Subcutaneous abdominal adipose tissue (tissue), 5 donors: ENCODE measurements around the gene MRPL20.
"Not testable (repeated sequence)": the region's sequence is repeated elsewhere in the genome, so short reads cannot be mapped to it uniquely, and the experiment has no call there.

Source experiments
- H3K27ac ChIP-seq: one replicate; pipeline ENCODE4 v1.7.0; 2013; ENCODE audit warnings: low read depth, mild to moderate bottlenecking, inconsistent platforms, low read length, moderate library complexity
- H3K27me3 ChIP-seq, 5 donors: one replicate each; pipeline ENCODE4 v1.7.0; 2013; ENCODE audit warnings: low read length in 5 of 5, inconsistent platforms in 1 of 5; ENCODE audit not compliant: control insufficient read depth in 5 of 5, insufficient read depth in 4 of 5
- H3K36me3 ChIP-seq, 5 donors: one replicate each; pipeline ENCODE4 v1.7.0; 2013; ENCODE audit warnings: low read length in 5 of 5; ENCODE audit not compliant: control insufficient read depth in 5 of 5, insufficient read depth in 5 of 5
- H3K4me1 ChIP-seq, 5 donors: one replicate each; pipeline ENCODE4 v1.7.0; 2013; ENCODE audit warnings: low read length in 5 of 5, mild to moderate bottlenecking in 3 of 5, moderate library complexity in 1 of 5; ENCODE audit not compliant: control insufficient read depth in 5 of 5, insufficient read depth in 5 of 5
- H3K4me3 ChIP-seq, 5 donors: one replicate each; pipeline ENCODE4 v1.7.0; 2013; ENCODE audit warnings: low read length in 5 of 5, low read depth in 1 of 5
- H3K9ac ChIP-seq, 5 donors: one replicate each; pipeline ENCODE4 v1.7.0; 2013; ENCODE audit warnings: low read length in 5 of 5, mild to moderate bottlenecking in 4 of 5, moderate library complexity in 3 of 5
- H3K9me3 ChIP-seq, 5 donors: one replicate each; pipeline ENCODE4 v1.7.0; 2013; ENCODE audit warnings: low read length in 5 of 5; ENCODE audit not compliant: control insufficient read depth in 5 of 5
- donor health status: healthy.
- donor health status: healthy.
- donor health status: healthy.
- donor health status: healthy.
- donor health status: healthy.

MRPL20 gene

DNA sequence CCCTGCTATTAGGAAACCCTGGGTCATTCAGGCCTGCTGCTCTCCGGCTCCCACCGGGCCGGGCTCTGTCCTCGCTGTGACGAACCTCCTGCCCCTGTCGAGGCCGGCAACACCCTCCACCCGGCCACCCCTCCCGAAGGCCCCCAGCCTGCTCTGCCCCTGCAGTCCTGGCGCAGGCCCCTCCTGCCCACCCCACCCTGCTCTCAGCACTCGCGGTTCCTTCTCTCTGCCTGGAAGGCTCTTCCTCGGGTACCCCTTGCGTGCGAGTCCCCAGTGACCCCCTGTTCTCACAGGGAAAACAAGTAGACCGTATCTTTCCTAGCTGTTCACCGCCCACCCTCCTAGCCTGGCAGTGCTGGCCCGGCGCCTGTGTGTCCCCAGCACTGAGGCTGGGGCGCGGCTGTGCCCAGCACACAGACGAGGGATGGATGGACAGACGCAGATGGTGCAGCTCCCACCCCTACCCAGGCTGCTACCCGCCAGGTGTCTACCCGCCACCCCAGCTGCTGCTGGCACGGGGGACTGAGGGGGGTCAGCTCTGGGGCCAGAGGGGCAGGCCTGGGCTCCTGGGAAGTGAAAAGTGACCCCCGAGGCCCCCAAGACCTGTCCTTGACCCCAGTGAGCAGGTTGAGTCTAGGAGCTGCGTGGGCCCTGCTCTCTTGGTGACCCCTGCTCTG is 25.3 kb upstream of the MRPL20 start:
- peak overlapping the region in 4 of 5 donors; percentile 53 to 77 (median 63) for H3K9ac ChIP-seq
- H3K36me3 ChIP-seq: peaks cover 0 to under 1% (median 0%) of the 10 kb centered on the region in 5 donors
- no peaks in the 10 kb centered on the region for H3K9me3 ChIP-seq
- peaks cover 0 to 3% (median 0%) of the 10 kb centered on the region in 5 donors for H3K27me3 ChIP-seq
- H3K4me3 ChIP-seq: no peak overlapping the region
- H3K27ac ChIP-seq: peak overlapping the region; percentile 90
- H3K4me1 ChIP-seq: peaks cover 6 to 79% (median 77%) of the 10 kb centered on the region in 5 donors

DNA sequence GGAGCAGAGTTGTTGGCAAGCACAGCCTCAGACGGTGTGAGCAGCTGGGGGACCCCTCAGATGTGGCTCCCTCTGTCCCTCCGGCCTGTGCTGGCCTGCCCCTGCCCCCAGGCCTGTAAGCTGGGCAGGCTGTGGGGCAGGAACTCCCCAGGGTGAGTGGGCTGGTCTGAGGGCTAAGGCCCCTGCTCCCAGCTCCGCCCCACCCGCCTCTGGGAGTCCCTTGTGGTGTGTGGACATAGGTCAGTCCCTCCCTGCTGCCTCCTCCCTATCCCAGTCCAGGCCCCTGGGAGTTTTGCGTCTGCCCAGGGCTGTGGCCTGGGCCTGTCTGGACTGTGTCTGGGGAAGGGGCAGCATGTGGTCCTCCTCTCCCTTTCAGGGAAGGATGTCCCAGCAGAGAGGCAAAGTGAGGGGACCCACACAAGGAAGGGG is 24.8 kb upstream of the MRPL20 start:
- H3K4me3 ChIP-seq: peak overlapping the region in 4 of 5 donors; percentile 18 to 47 (median 39)
- no peaks in the 10 kb centered on the region for H3K36me3 ChIP-seq
- H3K27me3 ChIP-seq: peaks cover 0 to 3% (median 0%) of the 10 kb centered on the region in 5 donors
- H3K9ac ChIP-seq: peak overlapping the region in 4 of 5 donors; percentile 53 to 77 (median 63)
- peaks cover 6 to 75% (median 73%) of the 10 kb centered on the region in 5 donors for H3K4me1 ChIP-seq
- H3K27ac ChIP-seq: peak overlapping the region; percentile 90
- H3K9me3 ChIP-seq: no peaks in the 10 kb centered on the region

DNA sequence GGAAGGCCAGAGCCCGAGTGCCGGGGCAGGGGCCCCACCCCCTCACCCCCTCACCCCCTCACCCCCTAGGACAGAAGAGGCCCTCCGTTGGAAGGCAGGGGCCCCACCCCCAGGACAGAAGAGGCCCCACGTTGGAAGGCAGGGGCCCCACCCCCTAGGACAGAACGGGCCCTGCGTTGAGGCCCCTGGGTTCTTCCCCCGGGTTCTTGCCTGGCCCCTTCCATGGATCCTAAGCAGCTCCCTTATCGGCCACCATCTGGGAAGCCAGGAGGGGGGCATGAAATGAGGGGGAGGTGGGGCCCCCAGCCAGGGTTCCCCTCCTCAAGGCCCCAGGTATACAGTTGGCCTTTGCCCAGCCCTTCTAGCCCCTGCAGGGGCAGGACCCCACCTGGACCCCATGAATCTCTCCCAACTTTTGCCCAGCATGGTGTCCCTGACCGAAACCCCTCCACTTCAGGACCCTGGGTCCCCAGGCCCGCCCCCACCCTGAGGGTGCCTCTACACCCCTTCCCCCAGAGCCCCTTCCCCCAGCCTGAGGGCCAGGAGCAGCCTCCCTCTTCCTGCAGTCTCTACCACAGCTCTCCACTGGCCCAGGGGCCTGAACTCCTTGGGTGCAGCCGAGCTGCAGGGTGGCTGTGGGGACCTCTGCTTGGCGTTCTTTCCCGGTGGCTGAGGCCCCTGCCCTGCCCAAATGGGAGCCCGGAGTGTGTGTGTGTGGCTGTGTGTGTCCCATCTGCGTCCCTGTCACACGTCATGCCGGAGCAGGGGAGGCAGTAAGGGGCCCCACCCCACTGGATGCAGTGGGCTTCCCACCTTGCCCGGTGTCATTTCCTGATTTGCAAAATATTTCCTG is 24.1 kb upstream of the MRPL20 start:
- Histone ChIP-seq H3K36me3 (no peaks in the 10 kb centered on the region), H3K9ac (peak overlapping the region in 3 of 5 donors; percentile 53 to 77 (median 63)), H3K4me1 (peaks cover 6 to 69% (median 67%) of the 10 kb centered on the region in 5 donors), H3K4me3 (peak overlapping the region in 4 of 5 donors; percentile 18 to 47 (median 39)), H3K27ac (peak overlapping the region; percentile 90), H3K9me3 (no peaks in the 10 kb centered on the region), H3K27me3 (peaks cover 0 to 6% (median 3%) of the 10 kb centered on the region in 5 donors)

DNA sequence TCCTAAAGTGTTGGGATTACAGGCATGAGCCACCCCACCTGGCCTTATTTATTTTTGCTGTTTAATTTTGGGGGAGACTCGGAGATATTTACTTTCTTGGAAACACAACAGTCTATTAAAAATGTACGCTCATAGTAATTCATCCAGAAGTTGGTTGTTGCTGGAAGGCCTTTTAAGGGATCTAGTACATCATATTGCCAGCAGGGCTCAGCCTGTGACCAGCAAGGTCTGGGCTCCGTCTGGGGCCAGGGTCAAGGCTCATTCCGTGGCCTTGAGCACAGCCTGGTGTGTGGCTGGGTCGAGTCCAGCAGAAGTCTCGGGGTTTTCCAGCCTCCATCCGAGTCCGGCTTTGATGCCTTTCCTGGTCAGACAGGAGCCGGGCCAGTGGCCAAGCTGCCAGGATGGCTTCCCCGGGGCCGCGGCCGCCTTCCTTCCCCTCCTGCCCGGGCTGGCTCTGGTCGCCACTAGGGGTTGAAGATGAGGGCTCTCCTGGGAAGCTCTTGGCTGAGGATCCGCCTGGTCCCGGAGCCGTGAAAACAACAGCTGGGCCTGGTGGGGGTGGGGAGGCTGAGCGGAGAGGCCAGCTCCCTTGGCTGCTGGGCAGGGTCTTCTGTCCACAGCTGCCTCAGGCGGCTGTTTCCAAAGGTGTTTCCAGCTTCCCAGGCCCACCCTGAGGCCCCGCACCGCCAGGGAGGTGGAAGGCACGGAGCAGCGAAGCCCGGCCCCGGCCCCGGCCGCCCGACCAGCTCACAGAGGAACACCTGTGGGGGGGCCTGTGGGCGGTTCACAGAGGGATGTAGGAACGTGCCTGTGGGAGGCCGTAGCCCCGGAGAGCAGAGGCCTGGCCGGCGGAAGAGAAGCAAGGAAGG is 23.3 kb upstream of the MRPL20 start:
- Histone ChIP-seq H3K4me3 (peak overlapping the region in 1 of 5 donors; percentile 47), H3K27me3 (peaks cover 0 to 12% (median 4%) of the 10 kb centered on the region in 5 donors), H3K4me1 (peaks cover 6 to 64% (median 62%) of the 10 kb centered on the region in 5 donors), H3K27ac (peak overlapping the region; percentile 90), H3K9ac (peak overlapping the region in 4 of 5 donors; percentile 20 to 62 (median 46)), H3K9me3 (no peaks in the 10 kb centered on the region), H3K36me3 (no peaks in the 10 kb centered on the region)

DNA sequence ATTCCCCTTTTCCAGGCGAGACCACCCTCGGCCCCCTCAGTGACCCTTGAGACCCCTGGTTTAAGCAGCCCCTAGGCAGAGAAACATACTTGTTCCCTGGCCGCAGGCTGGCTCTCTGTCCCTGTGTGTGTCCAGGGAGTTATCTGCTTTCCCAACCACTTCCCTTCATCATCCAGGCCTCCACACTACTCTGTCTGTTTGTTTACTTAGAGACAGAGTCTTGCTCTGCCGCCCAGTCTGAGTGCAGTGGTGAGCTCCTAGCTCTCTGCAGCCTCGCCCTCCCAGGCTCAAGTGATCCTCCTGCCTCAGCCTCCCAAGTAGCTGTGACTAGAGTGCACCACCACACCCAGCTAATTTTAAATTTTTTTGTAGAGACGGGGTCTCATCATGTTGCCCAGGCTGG is 22.6 kb upstream of the MRPL20 start:
- Histone ChIP-seq H3K9ac (peak overlapping the region in 2 of 5 donors; percentile 13 to 20), H3K9me3 (no peaks in the 10 kb centered on the region), H3K27me3 (peaks cover 0 to 12% (median 4%) of the 10 kb centered on the region in 5 donors), H3K4me3 (peak overlapping the region in 1 of 5 donors; percentile 47), H3K4me1 (peaks cover 6 to 57% (median 55%) of the 10 kb centered on the region in 5 donors), H3K36me3 (no peaks in the 10 kb centered on the region), H3K27ac (peak overlapping the region; percentile 90)

DNA sequence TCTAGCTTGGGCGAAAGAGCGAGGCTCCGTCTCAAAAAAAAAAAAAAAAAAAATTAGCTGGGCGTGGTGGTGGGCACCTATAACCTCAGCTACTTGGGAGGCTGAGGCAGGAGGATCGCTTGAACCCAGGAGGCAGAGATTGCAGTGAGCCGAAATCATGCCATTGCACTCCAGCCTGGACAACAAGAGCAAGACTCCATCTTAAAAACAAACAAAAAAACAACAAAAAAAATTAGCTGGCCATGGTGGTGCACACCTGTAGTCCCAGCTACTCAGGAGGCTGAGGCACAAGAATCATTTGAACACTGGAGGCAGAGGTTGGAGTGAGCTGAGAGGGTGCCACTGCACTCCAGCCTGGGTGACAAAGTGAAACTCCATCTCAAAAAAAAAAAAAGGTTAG is 21.9 kb upstream of the MRPL20 start:
- H3K36me3 ChIP-seq, H3K4me3 ChIP-seq, H3K9ac ChIP-seq, H3K27ac ChIP-seq, H3K9me3 ChIP-seq: not testable (repeated sequence)
- peaks cover 0 to 12% (median 4%) of the 10 kb centered on the region in 5 donors for H3K27me3 ChIP-seq
- peaks cover 6 to 50% (median 48%) of the 10 kb centered on the region in 5 donors for H3K4me1 ChIP-seq

DNA sequence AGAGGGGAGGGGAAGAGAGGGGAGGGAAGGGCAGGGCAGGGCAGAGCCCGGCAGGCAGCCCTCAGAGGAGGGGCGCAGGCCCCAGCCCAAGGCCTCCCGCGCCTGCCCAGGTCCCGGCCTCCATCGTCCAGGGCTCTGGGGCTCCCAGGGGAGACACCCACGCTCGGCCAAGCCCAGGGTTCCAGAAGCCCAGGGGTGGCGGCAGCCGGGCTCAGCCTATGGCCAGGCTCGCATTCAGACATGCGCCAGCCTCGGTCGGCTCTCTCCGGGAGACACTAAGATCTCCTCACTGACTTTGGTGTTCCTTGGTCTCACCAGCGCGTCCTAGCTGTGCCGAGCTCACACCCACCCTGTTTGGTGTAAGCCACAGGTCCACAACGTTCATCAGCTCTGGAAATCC is 21.1 kb upstream of the MRPL20 start:
- no peak overlapping the region for H3K27ac ChIP-seq
- H3K9ac ChIP-seq: no peak overlapping the region
- no peaks in the 10 kb centered on the region for H3K36me3 ChIP-seq
- no peaks in the 10 kb centered on the region for H3K9me3 ChIP-seq
- peaks cover 6 to 42% (median 40%) of the 10 kb centered on the region in 5 donors for H3K4me1 ChIP-seq
- H3K4me3 ChIP-seq: no peak overlapping the region
- peaks cover 0 to 12% (median 4%) of the 10 kb centered on the region in 5 donors for H3K27me3 ChIP-seq

DNA sequence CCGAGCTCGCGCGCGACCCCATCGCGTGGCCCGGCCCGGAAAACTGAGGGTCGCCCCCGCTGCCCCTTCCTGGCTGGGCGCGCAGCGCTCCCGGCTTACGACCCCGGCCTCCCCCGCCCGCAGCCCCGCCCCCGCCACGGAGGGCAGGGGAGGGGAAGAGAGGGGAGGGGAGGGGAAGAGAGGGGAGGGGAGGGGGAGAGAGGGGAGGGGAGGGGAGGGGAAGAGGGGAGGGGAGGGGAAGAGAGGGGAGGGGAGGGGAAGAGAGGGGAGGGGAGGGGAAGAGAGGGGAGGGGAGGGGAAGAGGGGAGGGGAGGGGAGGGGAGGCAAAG is 20.7 kb upstream of the MRPL20 start:
- no peaks in the 10 kb centered on the region for H3K9me3 ChIP-seq
- H3K27ac ChIP-seq: no peak overlapping the region
- H3K9ac ChIP-seq: no peak overlapping the region
- H3K36me3 ChIP-seq: no peaks in the 10 kb centered on the region
- H3K4me1 ChIP-seq: peaks cover 6 to 39% (median 37%) of the 10 kb centered on the region in 5 donors
- peak overlapping the region in 1 of 5 donors; percentile 11 for H3K4me3 ChIP-seq
- H3K27me3 ChIP-seq: peaks cover 0 to 12% (median 4%) of the 10 kb centered on the region in 5 donors

DNA sequence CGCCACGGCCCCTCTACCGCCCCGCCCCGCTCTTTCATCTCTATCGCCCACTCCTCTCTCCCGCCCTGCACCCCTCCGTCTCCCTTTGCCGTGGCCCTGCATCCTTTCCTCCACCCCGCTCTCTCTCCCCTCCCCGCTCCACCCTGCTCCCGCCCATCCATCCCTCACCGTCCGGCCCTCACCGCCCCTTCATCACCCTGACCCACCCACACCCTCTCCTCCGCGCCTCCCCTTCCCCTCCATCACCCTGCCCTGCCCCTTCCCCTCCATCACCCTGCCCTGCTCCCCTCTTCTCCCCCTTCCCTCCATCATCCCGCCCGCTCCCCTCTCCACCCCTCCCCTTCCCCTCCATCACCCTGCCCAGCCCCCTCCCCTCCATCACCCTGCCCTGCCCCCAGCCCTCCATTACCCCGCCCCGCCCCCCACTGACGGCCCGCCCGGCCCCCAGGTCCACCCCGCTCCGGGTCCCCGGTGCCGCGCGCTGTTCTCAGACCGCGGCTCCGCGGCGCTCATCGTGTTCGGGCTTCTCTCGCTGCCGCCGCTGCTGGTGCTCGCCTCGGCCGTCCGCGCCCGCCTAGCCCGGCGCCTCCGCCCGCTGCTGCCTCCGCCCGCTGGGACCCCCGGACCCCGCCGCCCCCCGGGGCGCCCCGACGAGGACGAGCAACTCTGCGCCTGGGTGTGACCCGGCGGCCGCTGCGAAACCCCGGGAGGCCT is 20.2 kb upstream of the MRPL20 start:
- Histone ChIP-seq H3K9ac (no peak overlapping the region), H3K4me1 (peaks cover 4 to 33% (median 31%) of the 10 kb centered on the region in 5 donors), H3K4me3 (peak overlapping the region in 1 of 5 donors; percentile 11), H3K36me3 (no peaks in the 10 kb centered on the region), H3K9me3 (no peaks in the 10 kb centered on the region), H3K27me3 (peaks cover 0 to 12% (median 4%) of the 10 kb centered on the region in 5 donors), H3K27ac (no peak overlapping the region)
